HG03060 (cell line): ENCODE results near the gene GRIN1.

Experiments
- ATAC-seq: cut with Tn5 transposase; IDR thresholded peaks from one replicate; pipeline ENCODE4 v1.9.1; 2021; ENCODE audit warnings: low read depth, moderate number of reproducible peaks; ENCODE audit not compliant: unreplicated experiment

The GRIN1 gene

DNA sequence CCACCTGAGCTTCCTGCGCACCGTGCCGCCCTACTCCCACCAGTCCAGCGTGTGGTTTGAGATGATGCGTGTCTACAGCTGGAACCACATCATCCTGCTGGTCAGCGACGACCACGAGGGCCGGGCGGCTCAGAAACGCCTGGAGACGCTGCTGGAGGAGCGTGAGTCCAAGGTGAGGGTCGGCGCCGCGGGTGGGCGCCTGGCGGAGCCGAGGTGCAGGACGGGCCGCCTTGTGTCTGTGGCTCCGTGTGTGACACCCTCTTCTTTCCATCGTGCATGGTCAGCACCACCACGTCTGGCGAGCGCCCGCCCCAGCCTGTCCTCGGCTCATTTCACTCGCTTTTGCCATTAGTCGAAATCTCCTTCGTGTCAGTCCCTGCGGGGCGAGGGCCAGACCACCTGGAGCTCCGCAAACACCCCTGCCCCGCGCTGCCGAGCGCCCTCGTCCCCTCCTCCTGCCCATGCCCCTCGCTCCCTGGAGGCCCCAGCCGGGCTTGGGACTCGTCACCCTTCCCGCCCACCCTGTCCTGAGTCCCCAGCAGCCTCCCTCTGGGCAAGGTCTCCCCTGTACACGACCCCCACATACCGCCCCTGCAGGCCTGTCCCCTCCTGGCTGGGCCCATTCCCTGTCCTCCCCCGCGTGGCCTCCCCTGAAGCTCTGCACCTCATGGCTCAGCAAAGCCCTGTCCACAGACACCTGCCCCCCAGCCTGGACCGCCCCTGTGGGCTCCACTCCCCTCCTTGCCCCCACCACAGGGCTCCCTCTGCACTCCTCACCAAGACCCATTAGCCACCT, 7.0 kb downstream of the GRIN1 start:
- ATAC-seq = no peak

- no peak for ATAC-seq
These were observed 7.6 kb downstream of the GRIN1 start for GRCh38 chr9:137146527-137146918.

DNA sequence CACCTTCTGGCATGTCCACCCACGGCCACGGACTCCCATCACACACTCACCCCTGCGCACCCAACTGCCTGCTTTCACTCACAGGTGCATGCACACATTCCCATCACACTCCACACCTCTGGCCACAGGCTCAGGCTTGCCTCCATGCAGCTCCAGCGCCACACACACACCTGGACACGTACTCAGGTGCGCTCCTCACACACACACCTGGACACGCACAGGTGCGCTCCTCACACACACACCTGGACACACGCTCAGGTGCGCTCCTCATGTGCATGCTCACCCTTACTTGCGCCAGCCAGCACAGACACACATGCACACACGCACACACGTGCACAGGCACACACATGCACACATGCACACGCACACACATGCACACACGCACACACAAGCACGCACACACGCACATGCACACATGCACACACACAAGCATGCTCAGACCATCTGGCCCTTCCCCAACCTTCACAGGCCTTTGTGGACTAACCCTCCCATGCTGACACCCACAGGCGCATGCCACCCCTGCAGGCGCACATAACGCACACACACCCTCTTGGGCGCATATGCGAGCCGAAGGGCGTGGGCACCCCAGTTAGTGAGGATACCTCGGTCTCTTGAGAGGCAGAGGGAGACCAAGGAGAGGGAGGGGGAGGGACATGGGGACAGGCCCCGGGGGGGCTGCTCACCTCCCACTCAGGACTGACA, 8.3 kb downstream of the GRIN1 start:
- ATAC-seq = no peak

DNA sequence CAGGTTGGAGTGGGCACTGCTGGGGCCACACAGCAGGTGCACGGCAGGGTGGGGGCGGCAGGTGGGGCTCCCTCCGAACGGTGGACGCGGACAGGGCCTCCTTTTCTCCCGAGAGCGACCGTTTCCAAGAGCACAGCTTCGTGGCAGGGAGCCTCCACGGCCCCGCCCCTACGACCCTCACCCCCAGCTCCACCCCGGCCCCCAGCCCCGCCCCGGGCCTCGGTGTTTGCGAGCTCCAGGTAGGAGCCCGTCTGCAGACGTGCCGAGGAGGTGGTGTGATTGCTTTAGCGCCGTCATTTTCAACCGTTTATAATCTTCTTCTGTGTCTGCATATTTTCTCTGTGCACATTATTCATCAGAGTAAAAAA, 8.8 kb downstream of the GRIN1 start:
- ATAC-seq = no peak

DNA sequence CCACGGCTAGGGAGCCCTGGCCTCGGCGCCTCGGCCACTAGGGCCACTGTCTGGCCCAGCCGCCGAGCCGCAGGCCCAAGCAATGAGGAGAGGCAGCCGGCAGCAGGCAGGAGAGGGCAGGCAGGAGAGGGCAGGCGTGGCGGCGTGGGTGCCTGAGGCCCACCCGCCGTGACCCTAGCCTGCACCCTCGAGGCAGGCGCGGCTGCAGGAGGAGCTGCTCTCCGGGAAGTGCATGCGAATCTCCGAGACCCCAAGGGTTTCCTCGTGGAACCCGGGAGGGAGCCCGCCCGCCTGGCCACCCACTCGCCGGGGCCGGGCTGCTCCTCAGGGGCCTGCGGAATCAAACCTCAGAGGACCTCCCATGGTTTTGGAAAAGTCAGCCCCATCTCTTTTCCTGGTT, 9.3 kb downstream of the GRIN1 start:
- no peak for ATAC-seq

DNA sequence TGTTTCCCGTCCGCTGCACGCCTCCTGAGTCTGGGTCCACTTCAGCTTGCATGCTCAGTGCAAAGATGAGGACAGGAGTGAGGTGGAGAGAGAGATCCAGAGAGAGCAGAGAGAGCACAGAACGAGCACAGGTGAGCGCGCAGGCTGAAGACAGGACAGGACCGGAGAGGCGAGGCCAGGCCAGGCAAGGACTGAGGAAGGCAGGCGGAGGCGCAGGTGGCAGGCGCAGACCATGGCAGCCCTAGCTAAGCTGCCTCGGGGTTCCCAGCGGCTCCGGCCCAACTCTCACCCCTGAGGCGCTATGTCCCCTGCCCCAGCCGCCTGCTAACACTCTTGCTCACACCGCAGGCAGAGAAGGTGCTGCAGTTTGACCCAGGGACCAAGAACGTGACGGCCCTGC, 9.7 kb downstream of the GRIN1 start:
- no peak for ATAC-seq

DNA sequence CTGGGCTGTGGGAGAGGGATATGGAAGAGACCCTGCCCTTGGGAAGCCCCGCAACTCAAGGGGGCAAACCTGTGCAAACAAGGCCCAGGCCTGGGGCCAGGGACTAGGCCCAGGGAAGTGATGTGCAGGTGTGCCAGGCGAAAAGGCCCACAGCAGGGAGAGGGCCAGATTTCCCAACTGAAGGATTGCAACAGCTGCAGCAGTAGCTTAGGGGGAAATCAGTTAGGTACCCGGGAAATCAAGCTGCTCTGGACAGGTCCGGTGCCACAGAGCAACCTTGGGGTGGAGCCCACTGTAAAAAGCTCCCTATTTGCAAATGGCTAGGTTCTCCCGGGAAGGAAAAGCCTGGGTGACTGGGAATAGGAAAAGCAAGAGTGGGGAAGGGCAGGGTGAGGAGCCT, 10.4 kb downstream of the GRIN1 start:
- no peak for ATAC-seq

DNA sequence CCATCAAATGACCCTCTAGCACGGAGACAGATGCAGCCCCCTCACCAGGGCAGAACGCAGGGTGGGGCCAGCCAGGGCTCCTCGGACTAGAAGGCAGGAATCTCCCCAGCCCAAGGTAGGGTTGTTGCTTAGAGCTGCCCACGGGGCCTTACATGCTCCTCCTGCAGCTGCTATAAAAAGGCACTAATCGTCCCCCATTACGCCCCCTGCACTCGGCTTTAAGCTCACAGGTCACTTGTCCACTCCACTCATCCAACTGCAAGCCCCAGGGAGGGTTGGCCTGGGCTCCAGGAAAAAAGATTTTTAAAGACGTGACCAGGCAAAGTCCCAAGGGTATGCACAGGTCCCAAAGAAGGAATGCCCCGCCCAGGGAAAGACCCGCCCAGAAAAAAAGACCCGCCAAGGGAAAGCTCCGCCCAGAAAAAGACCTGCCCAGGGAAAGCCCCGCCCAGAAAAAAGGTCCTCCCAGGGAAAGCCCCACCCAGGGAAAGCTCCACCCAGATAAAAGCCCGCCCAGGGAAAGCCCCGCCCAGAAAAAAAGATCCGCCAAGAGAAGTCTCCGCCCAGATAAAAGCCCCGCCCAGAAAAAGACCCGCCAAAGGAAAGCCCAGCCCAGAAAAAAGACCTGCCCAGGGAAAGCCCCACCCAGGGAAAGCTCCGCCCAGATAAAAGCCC, 11.1 kb downstream of the GRIN1 start:
- ATAC-seq = no peak

DNA sequence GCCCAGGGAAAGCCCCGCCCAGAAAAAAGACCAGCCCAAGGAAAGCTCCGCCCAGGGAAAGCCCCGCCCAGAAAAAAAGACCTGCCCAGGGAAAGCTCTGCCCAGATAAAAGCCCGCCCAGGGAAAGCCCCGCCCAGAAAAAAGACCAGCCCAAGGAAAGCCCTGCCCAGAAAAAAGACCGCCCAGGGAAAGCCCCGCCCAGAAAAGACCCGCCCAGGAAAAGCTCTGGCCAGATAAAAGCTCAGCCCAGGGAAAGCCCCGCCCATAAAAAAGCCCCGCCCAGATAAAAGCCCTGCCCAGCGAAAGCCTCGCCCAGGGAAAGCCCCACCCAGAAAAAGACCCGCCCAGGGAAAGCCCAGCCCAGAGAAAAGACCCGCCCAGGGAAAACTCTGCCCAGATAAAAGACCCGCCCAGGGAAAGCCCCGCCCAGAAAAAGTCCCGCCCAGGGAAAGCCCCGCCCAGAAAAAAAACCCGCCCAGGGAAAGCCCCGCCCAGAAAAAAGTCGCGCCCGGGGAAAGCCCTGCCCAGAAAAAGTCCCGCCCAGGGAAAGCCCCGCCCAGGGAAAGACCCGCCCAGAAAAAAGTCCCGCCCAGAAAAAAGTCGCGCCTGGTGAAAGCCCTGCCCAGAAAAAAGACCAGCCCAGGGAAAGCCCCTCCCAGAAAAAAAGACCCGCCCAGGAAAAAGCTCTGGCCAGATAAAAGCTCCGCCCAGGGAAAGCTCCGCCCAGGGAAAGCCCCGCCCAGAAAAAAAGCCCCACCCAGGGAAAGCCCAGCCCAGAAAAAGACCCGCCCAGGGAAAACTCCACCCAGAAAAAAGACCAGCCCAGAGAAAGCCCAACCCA, 11.9 kb downstream of the GRIN1 start:
- ATAC-seq = no peak

DNA sequence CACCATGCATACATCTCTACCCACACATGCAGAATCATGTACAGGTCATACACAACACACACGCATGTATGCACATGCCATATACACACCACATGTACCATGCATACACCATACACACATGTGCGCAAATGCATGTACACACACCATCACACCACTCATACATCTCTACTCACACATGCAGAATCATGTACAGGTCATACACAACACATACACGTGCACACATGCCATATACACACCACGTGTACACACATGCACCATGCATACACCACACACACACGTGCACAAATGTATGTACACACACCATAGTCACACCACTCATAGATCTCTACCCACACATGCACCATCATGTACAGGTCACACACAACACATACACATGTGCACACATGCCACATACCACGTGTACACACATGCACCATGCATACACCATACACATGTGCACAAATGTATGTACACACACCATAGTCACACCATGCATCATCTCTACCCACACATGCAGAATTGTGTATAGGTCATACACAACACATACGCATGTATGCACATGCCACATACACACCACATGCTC, 14.0 kb downstream of the GRIN1 start:
- ATAC-seq = no peak

GRCh38 chr9:137156567-137157375, 17.8 kb downstream of the GRIN1 start:
- no peak for ATAC-seq

GRCh38 chr9:137157618-137158415, 18.9 kb downstream of the GRIN1 start:
- no peak for ATAC-seq

GRCh38 chr9:137158625-137159024, 19.7 kb downstream of the GRIN1 start:
- ATAC-seq = no peak

DNA sequence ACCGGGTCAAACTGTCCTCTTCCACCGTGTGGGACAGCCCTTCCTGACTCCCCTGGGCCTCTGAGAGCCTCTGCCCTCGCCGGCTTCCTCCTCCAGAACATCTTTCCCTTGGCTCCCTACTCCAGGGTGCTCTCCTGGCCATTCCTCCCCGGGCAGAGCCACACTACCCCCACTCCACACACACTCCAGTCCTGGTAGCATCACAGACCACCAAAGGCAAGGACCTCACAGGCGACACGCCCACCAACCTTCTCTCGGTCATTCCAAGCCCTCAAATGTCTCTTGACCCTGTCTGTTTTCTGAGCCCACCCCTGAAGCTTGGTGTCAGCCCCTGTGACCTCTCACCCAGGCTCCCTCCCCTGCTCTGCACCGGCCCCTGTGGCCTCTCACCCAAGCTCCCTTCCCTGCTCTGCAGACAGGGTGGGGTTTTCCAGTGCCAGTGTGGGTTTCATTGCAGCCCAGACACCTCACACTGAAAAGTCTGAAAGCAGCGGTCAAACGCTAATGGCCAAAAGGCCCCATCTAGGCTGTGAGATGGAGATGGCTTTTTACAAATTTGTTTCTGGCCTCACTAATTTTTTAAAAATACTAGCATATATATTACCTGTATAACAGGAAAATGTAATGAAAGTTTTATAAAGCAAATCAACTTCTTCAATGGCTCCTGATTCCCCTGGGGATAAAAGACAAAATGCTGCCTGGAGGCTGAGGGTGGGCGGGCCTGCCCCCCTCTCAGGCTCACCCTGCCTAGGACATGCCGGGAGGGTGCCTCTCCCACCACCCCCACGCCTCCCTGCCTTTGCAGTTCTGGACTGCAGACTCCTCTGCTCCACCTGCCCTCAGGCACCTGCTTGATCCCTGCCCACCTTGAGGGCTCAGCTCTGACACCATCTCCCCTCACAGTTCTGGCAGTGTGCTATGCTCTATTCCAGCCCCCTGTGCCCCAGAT, 20.4 kb downstream of the GRIN1 start:
- ATAC-seq = no peak

DNA sequence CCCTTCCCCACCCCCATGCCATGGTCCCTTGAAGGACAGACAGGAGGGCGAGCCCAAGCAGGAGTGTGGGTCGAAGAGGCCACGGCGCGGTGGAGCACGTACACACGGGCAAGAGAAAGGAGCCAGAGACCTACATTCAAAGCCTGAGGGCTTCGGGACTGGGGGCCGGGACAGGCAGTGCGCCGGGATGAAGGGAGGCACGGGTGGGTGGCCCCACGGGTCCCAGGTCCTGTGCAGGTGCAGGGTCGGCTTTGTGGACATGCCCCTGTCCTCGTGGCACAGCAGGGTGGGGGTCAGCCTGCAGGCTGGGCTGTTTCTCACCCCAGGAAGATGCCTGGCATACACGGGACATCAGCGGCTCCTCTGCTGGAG, 21.1 kb downstream of the GRIN1 start:
- no peak for ATAC-seq

DNA sequence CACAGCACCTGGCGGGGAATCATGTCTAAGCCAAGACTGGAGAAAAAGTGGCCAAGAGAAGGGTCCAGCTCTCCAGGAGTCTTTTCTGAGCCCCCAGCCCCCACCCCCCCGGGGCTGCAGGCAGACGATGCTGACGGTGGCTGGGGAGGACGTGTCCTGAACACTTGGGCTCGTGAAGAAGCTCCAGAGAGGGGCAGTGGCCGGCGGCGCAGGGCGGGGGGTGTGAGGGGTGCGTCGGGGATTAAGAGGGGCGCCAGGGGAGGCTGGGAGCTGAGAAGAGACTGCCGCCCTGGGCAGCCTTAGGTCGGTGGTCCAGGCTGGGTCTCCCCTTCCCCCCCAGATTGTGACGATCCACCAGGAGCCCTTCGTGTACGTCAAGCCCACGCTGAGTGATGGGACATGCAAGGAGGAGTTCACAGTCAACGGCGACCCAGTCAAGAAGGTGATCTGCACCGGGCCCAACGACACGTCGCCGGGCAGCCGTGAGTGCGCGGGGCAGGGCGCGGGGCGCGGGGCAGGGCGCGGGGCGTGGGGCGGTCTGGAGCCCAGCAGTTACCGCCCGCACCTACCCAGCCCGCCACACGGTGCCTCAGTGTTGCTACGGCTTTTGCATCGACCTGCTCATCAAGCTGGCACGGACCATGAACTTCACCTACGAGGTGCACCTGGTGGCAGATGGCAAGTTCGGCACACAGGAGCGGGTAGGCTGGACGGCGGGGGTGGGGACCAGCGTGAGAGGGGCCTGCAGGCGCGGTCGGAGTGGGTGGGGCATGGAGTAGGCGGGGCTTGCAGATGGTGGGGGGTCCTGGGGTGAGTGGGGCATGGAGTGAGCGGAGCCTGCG, 22.0 kb downstream of the GRIN1 start:
- no peak for ATAC-seq
